PC-9 (cell line): ENCODE data around the gene PTCD2. TPM values are rescaled to one million over a fixed set of nuclear protein-coding genes. Genes with fewer than 3 reads are reported as not detected.

Experiments
- BruUV-seq: library from RNA; stranded (reverse); fragments of 400-500 nt; replicated peaks from 2 replicates; lab custom pipeline; 2021; lab: Mats Ljungman, UMichigan
- CTCF ChIA-PET: fragments of 300-600 bp; sonication (Branson Sonifier 250); formaldehyde crosslinking; loops from one replicate; lab custom pipeline; 2022; ENCODE audit warnings: antibody characterized with exemption; lab: Charles Lee
- POLR2A ChIA-PET: fragments of 300-600 bp; sonication (Branson Sonifier 250); formaldehyde crosslinking; loops from one replicate; lab custom pipeline; 2022; ENCODE audit warnings: antibody characterized with exemption; ENCODE audit not compliant: unreplicated experiment; lab: Charles Lee
- DNase-seq, 2 experiments: peaks; one replicate each; pipeline versions ENCODE4 v3.0.0 to v3.0.0-alpha.2; 2015 to 2022; ENCODE audit warnings: mixed read lengths in 1 of 2
- H2AFZ ChIP-seq: fragments of 200-600 bp; sonication (generic); 2 replicates; pipeline ENCODE4 v1.8.1; 2017; ENCODE audit warnings: antibody characterized with exemption
- H3F3A ChIP-seq: fragments of 200-600 bp; sonication (generic); 2 replicates; pipeline ENCODE4 v1.8.1; 2017; ENCODE audit warnings: antibody characterized with exemption, mild to moderate bottlenecking, low read depth; ENCODE audit not compliant: insufficient read depth
- H3K27ac ChIP-seq: fragments of 200-600 bp; sonication (generic); 2 replicates; pipeline ENCODE4 v1.6.1; 2016; ENCODE audit warnings: mixed run types
- H3K27me3 ChIP-seq: fragments of 200-600 bp; sonication (generic); 2 replicates; pipeline ENCODE4 v1.6.1; 2016; ENCODE audit warnings: low read depth, mixed run types; ENCODE audit not compliant: insufficient read depth
- H3K36me3 ChIP-seq: fragments of 200-600 bp; sonication (generic); 2 replicates; pipeline ENCODE4 v1.6.1; 2016; ENCODE audit warnings: low read depth, mixed run types
- H3K4me1 ChIP-seq: fragments of 200-600 bp; sonication (generic); replicated peaks from 2 replicates; pipeline ENCODE4 v1.6.1; 2016; ENCODE audit warnings: mixed run types; ENCODE audit not compliant: insufficient read depth
- H3K4me2 ChIP-seq: fragments of 200-600 bp; sonication (generic); 2 replicates; pipeline ENCODE4 v1.6.1; 2017; ENCODE audit warnings: mixed run types
- H3K4me3 ChIP-seq: fragments of 200-600 bp; sonication (generic); 2 replicates; pipeline ENCODE4 v1.6.1; 2016; ENCODE audit warnings: mixed run types
- H3K79me2 ChIP-seq: fragments of 200-600 bp; sonication (generic); 2 replicates; pipeline ENCODE4 v1.6.1; 2017; ENCODE audit warnings: low read depth, mixed run types
- H3K9me2 ChIP-seq: fragments of 200-600 bp; sonication (generic); 2 replicates; pipeline ENCODE4 v1.8.1; 2017; ENCODE audit warnings: mild to moderate bottlenecking; ENCODE audit not compliant: insufficient read depth
- H3K9me3 ChIP-seq: fragments of 200-600 bp; sonication (generic); 2 replicates; pipeline ENCODE4 v1.8.1; 2016; ENCODE audit warnings: low read depth; ENCODE audit not compliant: insufficient read depth
- H4K20me1 ChIP-seq: fragments of 200-600 bp; sonication (generic); 2 replicates; pipeline ENCODE4 v1.8.1; 2017; ENCODE audit not compliant: insufficient read depth
- CTCF ChIP-seq: fragments of 200-600 bp; sonication (generic); conservative IDR thresholded peaks from 2 replicates; pipeline ENCODE4 v1.6.1; 2017; ENCODE audit warnings: mixed run types, antibody characterized with exemption, mild to moderate bottlenecking, moderate library complexity
- EZH2 ChIP-seq: fragments of 200-600 bp; sonication (generic); IDR thresholded peaks from 2 replicates; pipeline ENCODE4 v1.8.0; 2017; ENCODE audit warnings: antibody characterized with exemption, low read depth
- intact Hi-C: fragments of 100-400 bp; cut with micrococcal nuclease; formaldehyde crosslinking; loops from one replicate; pipeline ENCODE4 v1.10.0; 2022; ENCODE audit not compliant: unreplicated experiment
- total RNA-seq: library from RNA; stranded (reverse); gene quantifications from 2 replicates; pipeline ENCODE4 v1.2.3, GENCODE V29; 2021

PTCD2 gene
- total RNA-seq, 1 experiment from 2014 or later: 15.5 TPM

GRCh38 chr5:72366324-72366976 is 46.3 kb downstream of the PTCD2 start:
- Histone ChIP-seq H3K9me3 (peaks cover 4% of the 10 kb centered on the region; the same call in 1 of the 2 replicates), H2AFZ (no peak overlapping the region)

DNA sequence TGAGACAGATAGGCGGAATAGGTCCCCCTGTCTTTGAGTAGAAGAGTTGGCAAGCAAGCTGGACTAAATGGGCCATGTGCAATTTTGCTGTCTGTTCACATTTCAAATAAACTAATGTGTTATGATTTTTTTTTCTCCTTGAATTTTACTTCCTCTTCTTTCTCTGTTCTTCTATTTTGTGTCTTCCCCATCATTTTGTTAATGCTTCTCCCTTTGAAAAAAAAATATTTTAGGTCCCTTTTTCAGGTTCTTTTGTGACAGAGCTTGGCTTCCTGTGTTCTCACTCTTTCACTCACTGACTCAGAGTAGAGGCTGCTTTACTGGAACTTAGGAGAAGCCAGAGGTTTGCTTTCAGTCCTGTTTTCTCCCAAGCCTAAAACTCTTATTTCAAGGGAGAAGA is 48.1 kb downstream of the PTCD2 start:
- no peak overlapping the region for H2AFZ ChIP-seq
- TF ChIP-seq EZH2 (no peak), CTCF (no peak)
- no peak overlapping the region for H3K27ac ChIP-seq
- CTCF ChIA-PET: no interaction called here
- 0 out of 2 replicates have a peak, but pooled peaks cover 4% of the 10 kb centered on the region for H3F3A ChIP-seq
- no peaks in the 10 kb centered on the region for H3K36me3 ChIP-seq
- H3K9me2 ChIP-seq: no peaks in the 10 kb centered on the region
- DNase-seq: no peak
- POLR2A ChIA-PET: no interaction called here
- no peaks in the 10 kb centered on the region for H3K9me3 ChIP-seq
- intact Hi-C loops: loop anchor here (10.0 kb wide), 1 partner anchor 477 kb away; no protein-coding TSS in a partner anchor
- H3K4me2 ChIP-seq: no peak overlapping the region
- peaks cover 15% of the 10 kb centered on the region for H3K4me1 ChIP-seq
- no peaks in the 10 kb centered on the region for H3K79me2 ChIP-seq
- H3K4me3 ChIP-seq: no peak overlapping the region
- no peaks in the 10 kb centered on the region for H3K27me3 ChIP-seq
- BruUV-seq: no TSS peak
- no peaks in the 10 kb centered on the region for H4K20me1 ChIP-seq

More at GRCh38 chr5:72366324-72366976, 46.3 kb downstream of the PTCD2 start:
- Histone ChIP-seq H3K27me3 (no peaks in the 10 kb centered on the region), H3K9me2 (no peaks in the 10 kb centered on the region), H3K27ac (0 out of 2 replicates have a peak overlapping the region, but pooled peaks have one; percentile 6), H3F3A (0 out of 2 replicates have a peak, but pooled peaks cover 4% of the 10 kb centered on the region), H4K20me1 (no peaks in the 10 kb centered on the region), H3K4me2 (no peak overlapping the region; the same call in 1 of the 2 replicates), H3K4me3 (no peak overlapping the region), H3K36me3 (no peaks in the 10 kb centered on the region), H3K79me2 (no peaks in the 10 kb centered on the region), H3K4me1 (peaks cover 24% of the 10 kb centered on the region)
- BruUV-seq: no TSS peak
- intact Hi-C loops: loop anchor here (1.0 to 10.0 kb wide), 6 partner anchors 46 to 478 kb away; no protein-coding TSS in a partner anchor
- CTCF ChIA-PET: interaction anchor here (0.5 to 1.7 kb wide), 8 partner anchors 11 to 1242 kb away, joined by 3 to 7 read pairs (median 5); no protein-coding TSS in a partner anchor
- peak; percentile 72 to 76 for DNase-seq
- POLR2A ChIA-PET: interaction anchor here (0.6 to 0.8 kb wide), 4 partner anchors 9 to 157 kb away, joined by 6 to 13 read pairs (median 12); no protein-coding TSS in a partner anchor
- TF ChIP-seq CTCF (peak; percentile 84), EZH2 (no peak)

DNA sequence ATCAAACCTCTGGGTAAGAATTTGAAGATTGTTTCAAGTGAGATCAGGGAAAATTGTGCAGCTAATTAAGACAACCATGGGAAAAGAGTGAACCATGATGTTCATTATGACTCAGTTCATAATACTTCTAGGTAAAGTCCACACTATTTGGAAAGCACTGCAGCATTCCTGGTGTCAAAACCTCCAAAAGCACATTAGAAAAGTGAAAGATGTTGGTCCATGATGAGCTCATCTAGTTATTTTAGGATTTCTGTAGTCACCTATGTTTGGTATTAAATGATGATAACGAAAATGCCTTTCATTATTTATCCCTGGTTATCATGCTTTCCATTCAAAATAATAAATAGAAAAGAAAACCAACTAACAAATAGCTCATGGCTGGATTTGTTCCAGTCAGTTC is 49.1 kb downstream of the PTCD2 start:
- H3K4me1 ChIP-seq: peaks cover 10% of the 10 kb centered on the region
- no peak for DNase-seq
- H3K36me3 ChIP-seq: no peaks in the 10 kb centered on the region
- POLR2A ChIA-PET: interaction anchor here (0.7 kb wide), 1 partner anchor 155 kb away, joined by 3 read pairs; no protein-coding TSS in a partner anchor
- no peak overlapping the region for H2AFZ ChIP-seq
- 0 out of 2 replicates have a peak, but pooled peaks cover 4% of the 10 kb centered on the region for H3F3A ChIP-seq
- no peaks in the 10 kb centered on the region for H3K9me2 ChIP-seq
- CTCF ChIA-PET: interaction anchor here (0.6 kb wide), 1 partner anchor 155 kb away, joined by 3 read pairs; no protein-coding TSS in a partner anchor
- H3K27me3 ChIP-seq: no peaks in the 10 kb centered on the region
- H3K9me3 ChIP-seq: 0 out of 2 replicates have a peak, but pooled peaks cover under 1% of the 10 kb centered on the region
- BruUV-seq: no TSS peak
- no peaks in the 10 kb centered on the region for H4K20me1 ChIP-seq
- intact Hi-C loops: loop anchor here (10.0 kb wide), 1 partner anchor 476 kb away; no protein-coding TSS in a partner anchor
- TF ChIP-seq CTCF: no peak
- no peak for TF ChIP-seq EZH2
- H3K4me3 ChIP-seq: no peak overlapping the region
- no peak overlapping the region for H3K4me2 ChIP-seq
- H3K79me2 ChIP-seq: no peaks in the 10 kb centered on the region
- no peak overlapping the region for H3K27ac ChIP-seq
